ENCODE measurements around the gene ERAS.

- no peak for TF ChIP-seq ZNF70 (CRISPR knock-in tag; IDR thresholded peaks at IDR 0.05)
- no peak for TF ChIP-seq TSHZ2 (CRISPR knock-in tag; IDR thresholded peaks at IDR 0.05)
- no peak for TF ChIP-seq TOX (CRISPR knock-in tag; IDR thresholded peaks at IDR 0.05; ENCODE audit: borderline replicate concordance)
- no peak for TF ChIP-seq CSRNP3 (CRISPR knock-in tag; IDR thresholded peaks at IDR 0.05)
Observed at GRCh38 chrX:48794911-48795515, 31.3 kb upstream of the ERAS start.
